ENCODE measurements around the gene EML6.
"Not testable (repeated sequence)": the region's sequence is repeated elsewhere in the genome, so short reads cannot be mapped to it uniquely, and the experiment has no call there.

Gene EML6

GRCh38 chr2:54853616-54854310 lies 130.3 kb downstream of the EML6 start:
- DNase-seq, result no peak

- no peak for DNase-seq
Measured at GRCh38 chr2:54855434-54855833, 132.0 kb downstream of the EML6 start.

- DNase-seq, result no peak
Measured at GRCh38 chr2:54858021-54858681, 134.7 kb downstream of the EML6 start.

DNA sequence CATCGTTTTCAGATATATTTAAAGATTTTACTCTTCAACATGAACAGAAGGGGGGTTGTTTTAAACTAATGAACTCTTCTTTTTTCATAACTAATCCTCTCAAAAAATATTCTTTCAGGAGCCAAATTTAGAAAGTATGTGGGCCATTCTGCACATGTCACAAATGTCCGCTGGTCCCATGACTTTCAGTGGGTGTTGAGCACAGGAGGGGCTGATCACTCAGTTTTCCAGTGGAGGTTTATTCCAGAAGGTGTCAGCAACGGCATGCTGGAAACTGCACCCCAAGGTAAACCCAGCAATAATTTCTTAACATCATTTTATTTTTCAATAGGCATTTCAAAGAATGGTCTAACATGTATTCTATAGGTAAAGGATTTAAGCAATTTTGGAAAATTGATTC lies 136.0 kb downstream of the EML6 start:
- no peak for DNase-seq

DNA sequence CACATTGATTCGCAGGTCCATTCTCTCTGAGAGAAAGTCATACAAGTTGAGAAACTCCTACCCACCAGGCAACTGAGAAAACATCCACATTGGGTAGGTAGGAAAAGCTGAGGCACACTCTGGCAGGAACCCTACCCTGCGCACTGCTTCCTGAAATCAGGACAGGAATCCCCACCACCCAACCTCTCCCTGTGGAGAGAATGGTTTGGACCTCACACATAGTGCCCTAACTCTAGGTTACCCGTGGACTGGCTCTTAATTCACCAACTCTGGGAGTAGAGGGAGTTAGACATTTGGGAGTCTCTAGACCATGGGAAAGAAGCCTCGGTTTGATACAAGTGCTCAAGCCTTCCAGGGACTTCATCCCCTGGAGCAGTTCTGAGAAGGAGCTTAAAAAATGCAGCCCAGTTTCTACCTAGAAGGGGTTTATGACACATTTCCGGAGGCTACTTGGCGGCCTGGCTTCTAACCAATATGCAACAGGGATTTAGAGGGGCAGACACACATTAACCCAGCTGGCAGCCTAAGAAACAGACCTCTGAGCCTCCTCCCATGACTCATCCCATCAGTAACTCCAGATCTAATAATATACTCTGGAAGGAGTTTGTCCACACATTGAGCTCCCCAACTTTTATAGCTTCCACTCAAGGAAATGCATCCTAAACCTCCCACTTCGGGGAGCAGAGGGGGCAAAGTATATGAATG lies 136.7 kb downstream of the EML6 start:
- DNase-seq, result no peak

DNA sequence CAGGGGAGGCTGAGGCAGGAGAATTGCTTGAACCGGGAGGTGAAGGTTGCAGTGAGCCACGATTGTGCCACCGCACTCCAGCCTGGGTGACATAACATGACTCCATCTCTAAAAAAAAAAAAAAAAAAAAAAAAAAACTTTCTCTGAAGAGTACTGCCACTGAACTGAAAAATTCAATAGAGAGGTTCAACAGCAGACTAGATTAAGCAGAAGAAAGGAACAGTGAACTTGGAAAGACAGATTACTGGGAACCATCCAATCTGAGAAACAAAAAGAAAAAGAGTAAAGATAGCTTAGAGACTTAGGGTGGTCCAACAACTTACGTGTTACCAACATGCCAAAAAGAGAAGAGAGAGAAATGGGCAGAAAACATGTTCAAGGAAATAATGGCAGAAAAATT lies 138.8 kb downstream of the EML6 start:
- DNase-seq, result no peak

GRCh38 chr2:54862742-54863141 lies 139.3 kb downstream of the EML6 start:
- no peak for DNase-seq

DNA sequence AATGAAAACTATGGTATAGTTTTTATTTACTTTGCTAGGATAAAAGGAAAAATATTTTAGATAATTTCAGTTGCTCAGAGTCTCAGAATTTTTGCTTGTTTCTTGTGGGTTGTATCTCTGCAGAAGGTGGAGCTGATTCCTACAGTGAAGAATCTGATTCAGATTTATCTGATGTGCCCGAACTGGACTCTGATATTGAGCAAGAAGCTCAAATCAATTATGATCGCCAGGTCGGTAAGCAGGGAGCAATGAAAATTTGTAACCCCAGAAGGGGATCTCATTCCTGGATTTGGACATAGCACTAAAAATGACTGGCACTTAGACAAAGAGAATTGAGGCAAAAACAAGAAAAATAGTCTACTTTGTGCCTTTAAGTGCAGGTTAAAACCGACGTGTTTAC lies 140.2 kb downstream of the EML6 start:
- no peak for DNase-seq

- no peak for DNase-seq
Measured at GRCh38 chr2:54864096-54864495, 140.6 kb downstream of the EML6 start.

DNA sequence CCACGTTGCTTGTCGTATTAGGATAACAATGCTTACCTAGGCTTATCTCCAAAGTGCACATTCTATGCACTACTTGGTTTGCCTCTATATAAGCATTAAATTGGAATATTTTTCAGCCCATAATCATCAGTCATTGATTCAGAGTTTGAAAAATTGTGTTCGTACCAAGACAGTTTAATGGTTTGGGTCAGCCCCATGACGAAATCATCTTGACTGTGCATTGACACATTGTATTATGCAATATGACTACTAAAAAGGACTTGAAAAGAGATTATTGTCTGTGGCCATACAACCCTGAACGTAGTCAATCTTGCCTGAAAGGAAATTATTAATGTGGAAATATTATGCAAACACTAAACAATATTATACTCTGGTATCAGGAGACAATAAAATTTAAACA lies 141.3 kb downstream of the EML6 start:
- DNase-seq, result peak; percentile 48

- no peak for DNase-seq
Measured at GRCh38 chr2:54866179-54866578, 142.7 kb downstream of the EML6 start.

DNA sequence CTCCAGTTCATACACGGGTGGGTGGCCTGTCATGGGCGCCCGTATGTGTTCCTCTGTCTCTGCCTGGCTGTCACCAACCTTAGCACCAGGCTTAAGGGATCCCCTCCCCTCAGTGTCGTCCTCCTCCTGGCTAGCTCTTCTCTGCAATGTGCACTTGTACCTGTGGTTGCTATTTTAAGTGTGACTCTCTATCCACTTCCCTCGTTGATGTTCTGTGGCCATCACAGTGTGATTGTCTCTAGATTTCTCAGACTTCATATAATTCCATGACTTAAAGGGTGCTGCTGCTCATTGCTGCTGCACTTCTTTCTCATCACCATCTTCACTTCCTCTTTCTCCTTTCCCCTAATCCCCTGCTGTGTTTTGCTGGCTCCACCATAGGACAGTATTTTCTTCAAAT lies 143.4 kb downstream of the EML6 start:
- DNase-seq, result peak; percentile 30

DNA sequence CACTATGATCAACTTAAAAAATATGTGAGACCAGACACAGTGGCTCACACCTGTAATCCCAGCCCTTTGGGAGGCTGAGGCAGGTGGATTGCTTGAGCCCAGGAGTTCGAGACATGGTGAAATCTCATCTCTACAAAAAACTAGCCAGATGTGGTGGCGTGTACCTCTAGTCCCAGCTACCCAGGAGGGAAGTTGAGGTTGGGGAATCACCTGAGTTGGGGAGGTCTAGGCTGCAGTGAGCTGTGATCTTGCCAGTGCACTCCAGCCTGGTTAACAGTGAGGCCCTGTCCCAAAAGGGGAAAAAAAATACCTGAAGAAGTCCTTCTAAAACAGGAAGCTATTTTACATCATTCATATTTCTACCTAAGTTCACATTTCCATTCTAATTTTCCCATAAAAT lies 144.0 kb downstream of the EML6 start:
- DNase-seq, result no peak

DNA sequence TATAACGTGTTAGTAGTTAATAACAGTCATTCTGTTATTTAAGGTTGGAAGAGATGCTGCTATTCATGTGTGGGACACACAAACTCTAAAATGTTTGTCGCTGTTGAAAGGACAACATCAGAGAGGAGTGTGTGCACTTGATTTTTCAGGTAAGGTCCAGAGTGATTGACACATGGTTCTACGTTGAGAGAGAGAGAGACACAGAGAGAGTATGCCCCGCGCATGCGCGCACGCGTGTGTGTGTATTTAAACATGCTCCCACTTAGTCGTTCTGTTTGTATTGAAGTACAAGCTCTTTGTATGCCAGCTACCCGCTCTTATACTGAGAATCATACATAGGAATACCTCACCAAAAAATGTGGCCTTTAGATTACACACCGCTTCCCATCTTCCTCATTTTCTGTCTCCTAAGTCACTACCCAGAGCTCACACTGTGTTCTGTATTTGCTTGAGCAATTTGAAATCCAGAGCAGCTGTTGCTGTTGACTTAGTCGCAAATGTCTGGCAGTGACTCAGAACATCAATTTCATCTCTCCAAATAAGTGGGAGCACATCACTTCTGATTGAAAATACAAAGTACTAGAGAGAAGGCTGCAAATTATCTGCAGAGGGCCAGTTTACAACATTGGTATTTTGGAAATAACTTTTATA lies 148.1 kb downstream of the EML6 start:
- DNase-seq, result peak; percentile 10

DNA sequence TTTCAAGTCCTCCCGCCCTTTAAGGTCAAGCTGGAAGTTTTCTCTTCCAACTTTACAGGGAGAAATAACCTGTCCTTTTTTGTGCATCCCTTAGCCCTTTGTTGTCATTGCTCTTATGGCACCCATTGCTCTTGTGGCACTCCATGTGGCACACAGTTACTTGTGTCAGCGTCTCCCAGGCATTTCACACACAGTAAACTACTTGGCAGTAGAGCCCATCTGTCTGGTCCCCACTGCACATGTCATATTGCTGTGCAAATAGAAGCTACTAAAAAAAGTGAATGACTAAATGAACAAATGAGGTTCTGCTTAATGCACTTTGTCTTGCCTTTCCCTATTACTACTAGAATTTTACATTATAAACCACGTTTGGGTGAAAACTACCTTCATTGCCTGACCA lies 149.3 kb downstream of the EML6 start:
- DNase-seq, result no peak

DNA sequence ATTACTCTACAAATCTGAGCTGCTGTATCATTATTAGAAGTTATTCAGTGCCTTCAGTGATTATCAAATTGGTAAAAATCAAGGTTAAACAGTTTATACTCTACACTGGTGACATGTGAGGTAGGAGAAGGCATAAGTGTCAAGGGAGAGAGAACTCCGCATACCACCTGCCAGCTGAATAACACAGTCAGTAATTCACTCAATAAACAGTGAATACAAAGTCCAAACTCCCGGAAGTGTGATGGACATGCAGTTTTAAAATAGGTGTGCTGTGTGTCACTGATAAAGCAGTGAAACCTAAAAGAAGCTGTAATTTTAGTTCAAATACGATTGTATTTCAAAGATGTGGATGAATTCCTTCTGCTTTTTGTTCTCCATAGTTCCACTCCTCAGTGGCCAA lies 149.8 kb downstream of the EML6 start:
- DNase-seq, result not testable (repeated sequence)

DNA sequence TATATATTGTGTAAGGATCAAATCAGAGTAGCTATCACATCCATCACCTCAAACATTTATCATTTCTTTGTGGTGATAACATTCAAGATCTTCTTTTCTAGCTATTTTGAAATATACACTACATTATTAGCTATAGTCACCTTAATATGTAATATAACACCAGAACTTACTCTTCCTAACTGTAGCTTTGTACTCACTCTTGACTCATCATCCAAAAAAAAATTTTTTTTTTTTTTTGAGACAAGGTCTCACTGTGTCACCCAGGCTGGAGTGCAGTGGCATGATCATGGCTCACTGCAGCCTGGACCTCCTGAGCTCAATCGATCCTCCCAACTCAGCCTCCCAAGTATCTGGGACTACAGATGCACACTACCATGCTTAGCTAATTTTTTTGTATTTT lies 153.3 kb downstream of the EML6 start:
- no peak for DNase-seq

GRCh38 chr2:54878182-54878581 lies 154.7 kb downstream of the EML6 start:
- no peak for DNase-seq

GRCh38 chr2:54879032-54879431 lies 155.6 kb downstream of the EML6 start:
- no peak for DNase-seq

DNA sequence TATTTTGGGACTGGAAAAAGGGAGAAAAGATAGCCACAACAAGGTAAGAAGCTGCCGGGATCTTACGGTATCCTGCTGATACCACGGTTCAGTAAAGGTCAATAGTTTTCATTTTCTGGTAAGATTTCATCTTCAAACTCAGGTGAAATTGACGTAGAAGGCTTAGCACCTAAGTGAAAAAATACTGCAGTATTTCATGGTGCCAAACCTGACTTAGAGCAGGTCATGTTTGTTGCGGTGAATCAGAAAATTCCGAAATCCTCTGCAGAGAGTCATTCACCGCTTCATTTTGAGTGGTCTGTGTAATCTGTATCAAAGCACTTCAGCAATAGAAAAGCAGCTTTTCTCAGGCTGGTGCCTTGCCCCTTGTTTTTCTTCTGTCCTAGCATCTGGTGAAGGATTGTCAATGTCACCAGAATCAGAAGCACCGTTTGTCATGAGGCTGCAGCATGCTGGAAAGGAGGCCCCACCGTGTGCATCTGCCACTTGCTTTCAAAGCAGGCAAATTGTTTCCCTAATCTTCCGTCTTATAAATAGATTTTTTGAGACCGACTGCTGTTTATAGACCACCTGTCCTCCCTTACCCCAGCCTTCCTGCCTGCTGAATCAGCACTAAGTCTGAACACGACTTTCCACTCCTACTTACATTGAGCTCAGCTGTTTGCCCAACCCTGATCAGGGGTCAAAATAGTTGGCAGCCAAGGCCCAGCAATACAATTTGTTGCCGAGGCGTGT lies 156.3 kb downstream of the EML6 start:
- DNase-seq, result no peak

DNA sequence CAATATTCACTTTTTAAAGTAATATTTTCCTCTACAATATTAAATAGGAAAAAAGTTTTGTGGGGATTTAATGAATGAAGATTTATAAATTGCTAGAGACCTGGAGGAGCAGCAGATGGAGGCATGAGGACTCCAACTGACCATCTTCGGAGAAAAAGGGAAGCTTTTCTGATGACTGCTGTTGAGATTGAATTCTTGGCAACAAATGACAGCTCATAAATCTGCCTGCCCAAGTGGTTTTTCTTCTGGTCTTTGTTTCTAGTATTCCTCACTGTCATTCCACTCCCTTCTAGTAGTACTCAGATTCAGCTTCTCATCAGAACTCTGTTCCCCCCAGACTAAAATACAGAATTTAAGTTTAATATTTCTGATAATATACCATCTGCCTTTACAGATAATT lies 157.0 kb downstream of the EML6 start:
- peak; percentile 42 for DNase-seq

- no peak for DNase-seq
Measured at GRCh38 chr2:54881759-54882158, 158.3 kb downstream of the EML6 start.

GRCh38 chr2:54885891-54886290 lies 162.4 kb downstream of the EML6 start:
- no peak for DNase-seq

Measured in hematopoietic multipotent progenitor cell treated with erythropoietin and hydrocortisone succinate and interleukin-3 and kit ligand, for 4 days (in vitro differentiated cells).